HepG2 (cell line): ENCODE measurements around the gene BTG2. TPM values are rescaled to one million over a fixed set of nuclear protein-coding genes. Genes with fewer than 3 reads are reported as not detected.
A peak's percentile ranks its signal among the peaks of the same experiment; 100 is the strongest.

Source experiments
- ADNP ChIP-seq: sonication (generic); formaldehyde crosslinking; IDR thresholded peaks from 2 replicates; pipeline ENCODE4 v1.4.0; 2020; ENCODE audit warnings: missing genetic modification reagents
- AHDC1 ChIP-seq: sonication (generic); formaldehyde crosslinking; IDR thresholded peaks from 2 replicates; pipeline ENCODE4 v1.5.1; 2020; ENCODE audit warnings: mild to moderate bottlenecking, missing genetic modification reagents, borderline replicate concordance
- CHCHD3 ChIP-seq: sonication (generic); formaldehyde crosslinking; IDR thresholded peaks from 2 replicates; pipeline ENCODE4 v1.8.0; 2022; ENCODE audit warnings: mild to moderate bottlenecking, missing genetic modification reagents, moderate library complexity
- IKZF5 ChIP-seq: IDR thresholded peaks from 2 replicates; pipeline ENCODE4 v1.6.1; 2018; ENCODE audit warnings: missing genetic modification reagents, mild to moderate bottlenecking, missing compliant biosample characterization
- KAT8 ChIP-seq: IDR thresholded peaks from 2 replicates; pipeline ENCODE4 v1.6.1; 2016; ENCODE audit warnings: missing genetic modification reagents, missing compliant biosample characterization
- MEF2D ChIP-seq: sonication (generic); formaldehyde crosslinking; IDR thresholded peaks from 2 replicates; pipeline ENCODE4 v1.5.1; 2020; ENCODE audit warnings: mild to moderate bottlenecking, missing genetic modification reagents
- MXD1 ChIP-seq: sonication (generic); formaldehyde crosslinking; IDR thresholded peaks from 2 replicates; pipeline ENCODE4 v1.4.0; 2020; ENCODE audit warnings: mild to moderate bottlenecking, missing genetic modification reagents
- NONO ChIP-seq, 2 experiments: fragments of 450-650 bp in 1 of 2; sonication (generic) in 1 of 2; formaldehyde crosslinking in 1 of 2; IDR thresholded peaks in 1 of 2; conservative IDR thresholded peaks in 1 of 2; 2 replicates each; pipeline versions ENCODE4 v1.6.1 to v1.8.0; 2017 to 2022; ENCODE audit warnings: mild to moderate bottlenecking in 1 of 2, missing genetic modification reagents in 1 of 2, moderate library complexity in 1 of 2
- TRIM24 ChIP-seq: sonication (generic); formaldehyde crosslinking; IDR thresholded peaks from 2 replicates; pipeline ENCODE4 v1.8.0; 2022; ENCODE audit warnings: mild to moderate bottlenecking, missing genetic modification reagents
- ZNF12 ChIP-seq: sonication (generic); formaldehyde crosslinking; IDR thresholded peaks from 2 replicates; pipeline ENCODE4 v1.5.0; 2020; ENCODE audit warnings: missing genetic modification reagents
- ZNF329 ChIP-seq: sonication (generic); formaldehyde crosslinking; IDR thresholded peaks from 2 replicates; pipeline ENCODE4 v1.9.0; 2021; ENCODE audit warnings: low read depth, mild to moderate bottlenecking, missing genetic modification reagents
- ZNF335 ChIP-seq: sonication (generic); formaldehyde crosslinking; IDR thresholded peaks from 2 replicates; pipeline ENCODE4 v1.4.0; 2020; ENCODE audit warnings: missing genetic modification reagents
- polyA plus RNA-seq, 8 experiments: library from polyadenylated mRNA; depleted of rRNA in 3 of 8; stranded (reverse) in 7 of 8; unstranded in 1 of 8; fragments of >200 nt; fragmentation: Illumina TruSeq in 4 of 8; extraction: Trizol in 4 of 8; gene quantifications; 2 replicates each; pipeline versions ENCODE4 v1.2.1 to v1.2.3, GENCODE V29; 2011 to 2016; ENCODE audit warnings: low read depth in 4 of 8, missing spikeins in 1 of 8, mixed read lengths in 1 of 8; ENCODE audit not compliant: insufficient read depth in 1 of 8
- total RNA-seq, 5 experiments: library from RNA; depleted of rRNA; stranded (reverse); fragments of >200 nt; fragmentation: Illumina TruSeq; extraction: Trizol; gene quantifications; 2 replicates each; pipeline ENCODE4 v1.2.3, GENCODE V29; 2016; ENCODE audit warnings: low read depth in 1 of 5
- TF ChIP-seq, protein P1 (sequence below): sonication (generic); formaldehyde crosslinking; IDR thresholded peaks from 2 replicates; pipeline ENCODE4 v1.9.0; 2021; ENCODE audit warnings: missing genetic modification reagents, mild to moderate bottlenecking, borderline replicate concordance
- TF ChIP-seq, protein P2 (sequence below): sonication (generic); formaldehyde crosslinking; IDR thresholded peaks from 2 replicates; pipeline ENCODE4 v1.8.1; 2023; ENCODE audit warnings: missing genetic modification reagents, mild to moderate bottlenecking, borderline replicate concordance
- TF ChIP-seq, protein P3 (sequence below): sonication (generic); formaldehyde crosslinking; conservative IDR thresholded peaks from 2 replicates; pipeline ENCODE4 v1.4.0; 2020; ENCODE audit warnings: mild to moderate bottlenecking, missing genetic modification reagents, moderate library complexity

Gene BTG2
- total and polyA plus RNA-seq, 2 of the 13 experiments (the other 11 are each of a cell fraction or from before 2014, with no cell fraction given) = 13.6 to 18.3 TPM

- TF ChIP-seq, protein P1, sequence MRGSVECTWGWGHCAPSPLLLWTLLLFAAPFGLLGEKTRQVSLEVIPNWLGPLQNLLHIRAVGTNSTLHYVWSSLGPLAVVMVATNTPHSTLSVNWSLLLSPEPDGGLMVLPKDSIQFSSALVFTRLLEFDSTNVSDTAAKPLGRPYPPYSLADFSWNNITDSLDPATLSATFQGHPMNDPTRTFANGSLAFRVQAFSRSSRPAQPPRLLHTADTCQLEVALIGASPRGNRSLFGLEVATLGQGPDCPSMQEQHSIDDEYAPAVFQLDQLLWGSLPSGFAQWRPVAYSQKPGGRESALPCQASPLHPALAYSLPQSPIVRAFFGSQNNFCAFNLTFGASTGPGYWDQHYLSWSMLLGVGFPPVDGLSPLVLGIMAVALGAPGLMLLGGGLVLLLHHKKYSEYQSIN (CRISPR knock-in tag) = no peak
- peak; percentile 72; the same call in 1 of the 2 replicates for TF ChIP-seq MEF2D (CRISPR knock-in tag)
- TF ChIP-seq IKZF5 (CRISPR knock-in tag) = no peak
- no peak for TF ChIP-seq ZNF12
- no peak for TF ChIP-seq ZNF329
- no peak for TF ChIP-seq ZNF335 (CRISPR knock-in tag)
- no peak for TF ChIP-seq NONO (IDR thresholded peaks at IDR 0.05)
- no peak for TF ChIP-seq NONO (CRISPR knock-in tag; conservative IDR thresholded peaks at IDR 0.05)
- TF ChIP-seq AHDC1 (CRISPR knock-in tag) = no peak
- TF ChIP-seq MXD1 (CRISPR knock-in tag) = no peak
- TF ChIP-seq, protein P2, sequence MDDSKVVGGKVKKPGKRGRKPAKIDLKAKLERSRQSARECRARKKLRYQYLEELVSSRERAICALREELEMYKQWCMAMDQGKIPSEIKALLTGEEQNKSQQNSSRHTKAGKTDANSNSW = no peak
- TF ChIP-seq, protein P3, sequence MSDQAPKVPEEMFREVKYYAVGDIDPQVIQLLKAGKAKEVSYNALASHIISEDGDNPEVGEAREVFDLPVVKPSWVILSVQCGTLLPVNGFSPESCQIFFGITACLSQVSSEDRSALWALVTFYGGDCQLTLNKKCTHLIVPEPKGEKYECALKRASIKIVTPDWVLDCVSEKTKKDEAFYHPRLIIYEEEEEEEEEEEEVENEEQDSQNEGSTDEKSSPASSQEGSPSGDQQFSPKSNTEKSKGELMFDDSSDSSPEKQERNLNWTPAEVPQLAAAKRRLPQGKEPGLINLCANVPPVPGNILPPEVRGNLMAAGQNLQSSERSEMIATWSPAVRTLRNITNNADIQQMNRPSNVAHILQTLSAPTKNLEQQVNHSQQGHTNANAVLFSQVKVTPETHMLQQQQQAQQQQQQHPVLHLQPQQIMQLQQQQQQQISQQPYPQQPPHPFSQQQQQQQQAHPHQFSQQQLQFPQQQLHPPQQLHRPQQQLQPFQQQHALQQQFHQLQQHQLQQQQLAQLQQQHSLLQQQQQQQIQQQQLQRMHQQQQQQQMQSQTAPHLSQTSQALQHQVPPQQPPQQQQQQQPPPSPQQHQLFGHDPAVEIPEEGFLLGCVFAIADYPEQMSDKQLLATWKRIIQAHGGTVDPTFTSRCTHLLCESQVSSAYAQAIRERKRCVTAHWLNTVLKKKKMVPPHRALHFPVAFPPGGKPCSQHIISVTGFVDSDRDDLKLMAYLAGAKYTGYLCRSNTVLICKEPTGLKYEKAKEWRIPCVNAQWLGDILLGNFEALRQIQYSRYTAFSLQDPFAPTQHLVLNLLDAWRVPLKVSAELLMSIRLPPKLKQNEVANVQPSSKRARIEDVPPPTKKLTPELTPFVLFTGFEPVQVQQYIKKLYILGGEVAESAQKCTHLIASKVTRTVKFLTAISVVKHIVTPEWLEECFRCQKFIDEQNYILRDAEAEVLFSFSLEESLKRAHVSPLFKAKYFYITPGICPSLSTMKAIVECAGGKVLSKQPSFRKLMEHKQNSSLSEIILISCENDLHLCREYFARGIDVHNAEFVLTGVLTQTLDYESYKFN = peak; percentile 34; the same call in 1 of the 2 replicates
- TF ChIP-seq KAT8 = no peak
- TF ChIP-seq CHCHD3 (CRISPR knock-in tag) = no peak
- no peak for TF ChIP-seq ADNP (CRISPR knock-in tag)
- no peak for TF ChIP-seq TRIM24 (CRISPR knock-in tag)
Observed at GRCh38 chr1:203281851-203282661, 23.3 kb upstream of the BTG2 start (continued).
